Endothelial cell of umbilical vein (primary cell): ENCODE data around the gene RABGGTB. TPM values are rescaled to one million over a fixed set of nuclear protein-coding genes. Genes with fewer than 3 reads are reported as not detected.

ENCODE experiments used
- BruUV-seq: library from RNA; stranded (reverse); fragments of 400-500 nt; replicated peaks from 2 replicates; lab custom pipeline; 2021; lab: Mats Ljungman, UMichigan
- CTCF ChIA-PET: fragments of 300-600, 350-600 bp; sonication (Branson Sonifier 250); formaldehyde crosslinking; loops from one replicate; lab custom pipeline; 2021; ENCODE audit warnings: antibody characterized with exemption, inconsistent platforms; lab: Charles Lee
- POLR2A ChIA-PET: fragments of 300-600, 350-600 bp; sonication (Branson Sonifier 250); formaldehyde crosslinking; loops from one replicate; lab custom pipeline; 2021; ENCODE audit warnings: antibody characterized with exemption, inconsistent platforms; lab: Charles Lee
- DNase-seq: peaks from one replicate; pipeline ENCODE4 v3.0.0-alpha.2; 2011; ENCODE audit warnings: low read depth, low spot score
- FAIRE-seq: peaks from 2 replicates; lab custom pipeline; 2011; peaks lifted over from hg19 to GRCh38; lab: Jason Lieb, UNC
- H2AFZ ChIP-seq: 2 replicates; pipeline ENCODE4 v1.6.0; 2012; ENCODE audit warnings: low read depth, low read length, control low read depth, inconsistent platforms
- H3K27ac ChIP-seq: 2 replicates; pipeline ENCODE4 v1.5.1; 2011; ENCODE audit warnings: low read depth, mild to moderate bottlenecking, control low read depth, low read length, moderate library complexity; ENCODE audit not compliant: insufficient read depth
- H3K27me3 ChIP-seq, 2 experiments: 2 replicates each; pipeline versions ENCODE4 v1.6.0 to v1.6.1; 2011; ENCODE audit warnings: low read length in 2 of 2, mixed read lengths in 1 of 2; ENCODE audit not compliant: control insufficient read depth in 2 of 2, insufficient read depth in 2 of 2
- H3K36me3 ChIP-seq, 2 experiments: 2 replicates in 1 of 2; 3 replicates in 1 of 2; pipeline ENCODE4 v1.5.1; 2011; ENCODE audit warnings: low read length in 2 of 2, mild to moderate bottlenecking in 1 of 2, moderate library complexity in 1 of 2; ENCODE audit not compliant: control insufficient read depth in 2 of 2, insufficient read depth in 2 of 2; ENCODE audit errors: extremely low read depth in 1 of 2
- H3K4me1 ChIP-seq: 3 replicates; pipeline ENCODE4 v1.5.1; 2011; ENCODE audit warnings: mild to moderate bottlenecking, low read length; ENCODE audit not compliant: control insufficient read depth, insufficient read depth; ENCODE audit errors: extremely low read depth
- H3K4me2 ChIP-seq: 2 replicates; pipeline ENCODE4 v1.6.1; 2011; ENCODE audit warnings: low read length, control low read depth, mixed read lengths; ENCODE audit not compliant: insufficient read depth
- H3K4me3 ChIP-seq, 3 experiments: fragments of 200-600 bp in 1 of 3; sonication (generic), shearing (Covaris generic) in 1 of 3; replicated peaks in 1 of 3; 2 replicates each; pipeline ENCODE4 v1.5.1; 2011 to 2016; ENCODE audit warnings: control low read depth in 3 of 3, low read length in 3 of 3, mild to moderate bottlenecking in 2 of 3, inconsistent platforms in 1 of 3, low read depth in 1 of 3, moderate library complexity in 1 of 3; ENCODE audit not compliant: insufficient read depth in 1 of 3
- H3K79me2 ChIP-seq: 2 replicates; pipeline ENCODE4 v1.6.0; 2012; ENCODE audit warnings: low read length, inconsistent platforms; ENCODE audit not compliant: control insufficient read depth, insufficient read depth
- H3K9ac ChIP-seq: replicated peaks from 2 replicates; pipeline ENCODE3; 2011; ENCODE audit warnings: low read length, control low read depth; ENCODE audit not compliant: insufficient read depth; ENCODE audit errors: extremely low read depth
- H3K9me1 ChIP-seq: replicated peaks from 3 replicates; pipeline ENCODE4 v1.6.0; 2011; ENCODE audit warnings: mild to moderate bottlenecking, low read length; ENCODE audit not compliant: control insufficient read depth, insufficient read depth; ENCODE audit errors: extremely low read depth
- H3K9me3 ChIP-seq: replicated peaks from 2 replicates; pipeline ENCODE4 v1.5.1; 2012; ENCODE audit warnings: low read length, inconsistent platforms; ENCODE audit not compliant: control insufficient read depth, insufficient read depth
- H4K20me1 ChIP-seq: replicated peaks from 2 replicates; pipeline ENCODE3; 2011; ENCODE audit warnings: mild to moderate bottlenecking, low read length; ENCODE audit not compliant: control insufficient read depth, insufficient read depth; ENCODE audit errors: extremely low read depth
- CTCF ChIP-seq, 2 donors: IDR thresholded peaks; 1 replicate in 1 of 2; 2 replicates in 1 of 2; pipeline ENCODE4 v1.5.1; 2011; ENCODE audit warnings: low read length in 2 of 2, mild to moderate bottlenecking in 2 of 2, moderate library complexity in 2 of 2, control low read depth in 1 of 2, inconsistent platforms in 1 of 2, low read depth in 1 of 2; ENCODE audit not compliant: insufficient read depth in 1 of 2; ENCODE audit errors: extremely low read depth in 1 of 2
- EZH2 ChIP-seq: IDR thresholded peaks from 2 replicates; pipeline ENCODE4 v1.6.1; 2012; ENCODE audit warnings: borderline replicate concordance, low read depth, mild to moderate bottlenecking, moderate library complexity, low read length, inconsistent platforms; ENCODE audit not compliant: severe bottlenecking
- FOS ChIP-seq: IDR thresholded peaks from 2 replicates; pipeline ENCODE4 v1.6.1; 2011; ENCODE audit warnings: mild to moderate bottlenecking, low read length, moderate library complexity, borderline replicate concordance; ENCODE audit not compliant: insufficient read depth
- GATA2 ChIP-seq: IDR thresholded peaks from 2 replicates; pipeline ENCODE4 v1.7.0; 2011; ENCODE audit warnings: low read depth, mild to moderate bottlenecking, moderate library complexity, mixed read lengths, low read length; ENCODE audit not compliant: insufficient read length, insufficient read depth
- JUN ChIP-seq: IDR thresholded peaks from 2 replicates; pipeline ENCODE4 v1.6.1; 2011; ENCODE audit warnings: borderline replicate concordance, low read depth; ENCODE audit not compliant: insufficient read length, insufficient read depth
- MAX ChIP-seq: IDR thresholded peaks from 2 replicates; pipeline ENCODE4 v1.6.1; 2011; ENCODE audit not compliant: insufficient read depth, insufficient read length
- MYC ChIP-seq: IDR thresholded peaks from one replicate; pipeline ENCODE4 v1.6.1; 2011; ENCODE audit warnings: mild to moderate bottlenecking, low read depth, low read length
- POLR2A ChIP-seq: IDR thresholded peaks from 2 replicates; pipeline ENCODE4 v1.6.1; 2012; ENCODE audit warnings: low read depth, mild to moderate bottlenecking, control low read depth, low read length
- POLR2AphosphoS5 ChIP-seq: IDR thresholded peaks from 2 replicates; pipeline ENCODE4 v1.6.1; 2012; ENCODE audit warnings: low read depth, mild to moderate bottlenecking, control low read depth, low read length, moderate library complexity; ENCODE audit not compliant: insufficient read depth
- dilution Hi-C: fragments of 300-500 bp; cut with MboI; formaldehyde crosslinking; loops from one replicate; pipeline ENCODE4 v1.15.0; 2019; ENCODE audit warnings: low sequenced_read_pairs; ENCODE audit not compliant: extremely low pct_ligation_motif_present
- intact Hi-C: fragments of 100-400 bp; cut with micrococcal nuclease; formaldehyde crosslinking; loops from one replicate; pipeline ENCODE4 v1.10.0; 2022
- polyA plus RNA-seq, 4 experiments: library from polyadenylated mRNA; depleted of rRNA in 3 of 4; stranded (reverse) in 3 of 4; unstranded in 1 of 4; fragments of >200 nt; gene quantifications; 2 replicates each; pipeline versions ENCODE4 v1.2.1 to v1.2.3, GENCODE V29; 2011 to 2012; ENCODE audit warnings: missing spikeins in 1 of 4
- total RNA-seq: library from RNA; stranded (reverse); gene quantifications from 2 replicates; pipeline ENCODE4 v1.2.3, GENCODE V29; 2021

RABGGTB gene
- total and polyA plus RNA-seq, 2 donors (not counting 3 experiments of a cell fraction or from before 2014, with no cell fraction given) = 78.2 to 114 TPM

DNA sequence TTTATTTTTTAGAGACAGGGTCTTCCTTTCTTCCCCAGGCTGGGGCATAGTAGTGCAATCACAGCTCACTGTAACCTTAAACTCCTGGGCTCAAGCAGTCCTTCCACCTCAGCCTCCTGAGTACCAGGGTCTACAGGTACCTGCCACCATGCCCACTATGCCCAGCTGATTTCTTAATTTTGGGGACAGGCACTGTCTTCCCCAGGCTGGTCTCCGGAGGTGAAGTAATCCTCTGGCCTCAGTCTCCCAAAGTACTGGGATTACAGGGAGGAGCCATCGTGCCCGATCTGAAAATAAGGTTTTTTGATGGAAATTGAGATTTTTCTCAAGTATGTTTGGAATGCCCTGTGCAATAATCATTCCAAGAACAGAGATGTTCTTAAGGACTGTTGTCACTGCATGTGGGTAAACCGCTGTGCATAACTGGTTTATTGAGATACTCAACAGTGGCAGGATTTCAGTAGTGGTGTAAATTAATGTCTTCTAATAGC is 9.7 kb downstream of the RABGGTB start:
- Histone ChIP-seq H3K4me3 (no peak overlapping the region), H3K9me1 (no peaks in the 10 kb centered on the region), H3K79me2 (peaks cover 19% of the 10 kb centered on the region), H2AFZ (no peak overlapping the region), H3K9ac (no peak overlapping the region), H3K36me3 (peaks cover 16 to 45% of the 10 kb centered on the region in 2 experiments), H3K4me1 (peaks cover 2% of the 10 kb centered on the region), H3K27ac (no peak overlapping the region), H3K27me3 (no peaks in the 10 kb centered on the region), H3K4me2 (no peak overlapping the region), H4K20me1 (peaks cover 10% of the 10 kb centered on the region), H3K9me3 (no peaks in the 10 kb centered on the region)
- DNase-seq (no peak), FAIRE-seq (no peak)
- POLR2A ChIA-PET = interaction anchor here (0.7 to 1.6 kb wide), 2 partner anchors 9 to 611 kb away, joined by 4 to 9 read pairs; partner anchors contain the start of gene RABGGTB
- BruUV-seq = no TSS peak
- dilution Hi-C loops (no loop called here), intact Hi-C loops (no loop called here)
- TF ChIP-seq MAX = no peak
- no peak for TF ChIP-seq GATA2
- no peak for TF ChIP-seq CTCF (IDR thresholded peaks at IDR 0.05; ENCODE audit: extremely low read depth in 1 of 2, insufficient read depth in 1 of 2, low read depth in 1 of 2, low read length in 2 of 2)
- TF ChIP-seq EZH2 = no peak
- no peak for TF ChIP-seq POLR2AphosphoS5
- TF ChIP-seq JUN = no peak
- no peak for TF ChIP-seq MYC
- TF ChIP-seq FOS = no peak
- TF ChIP-seq POLR2A = no peak
- CTCF ChIA-PET = no interaction called here
